D721Med (cell line): Measurements from ENCODE around the gene SIL1.
"Not testable (repeated sequence)": the region's sequence is repeated elsewhere in the genome, so short reads cannot be mapped to it uniquely, and the experiment has no call there.

Experiments
- DNase-seq: peaks from one replicate; pipeline ENCODE4 v3.0.0; 2011; ENCODE audit warnings: low spot score; ENCODE audit not compliant: insufficient read length
- FAIRE-seq: peaks from 2 replicates; lab custom pipeline; 2011; peaks lifted over from hg19 to GRCh38; lab: Jason Lieb, UNC
- TF ChIP-seq, protein P1 (sequence below): IDR thresholded peaks from 2 replicates; pipeline ENCODE4 v1.5.1; 2012; ENCODE audit warnings: mild to moderate bottlenecking, control low read depth; ENCODE audit not compliant: insufficient read depth; ENCODE audit errors: missing control alignments

The SIL1 gene

DNA sequence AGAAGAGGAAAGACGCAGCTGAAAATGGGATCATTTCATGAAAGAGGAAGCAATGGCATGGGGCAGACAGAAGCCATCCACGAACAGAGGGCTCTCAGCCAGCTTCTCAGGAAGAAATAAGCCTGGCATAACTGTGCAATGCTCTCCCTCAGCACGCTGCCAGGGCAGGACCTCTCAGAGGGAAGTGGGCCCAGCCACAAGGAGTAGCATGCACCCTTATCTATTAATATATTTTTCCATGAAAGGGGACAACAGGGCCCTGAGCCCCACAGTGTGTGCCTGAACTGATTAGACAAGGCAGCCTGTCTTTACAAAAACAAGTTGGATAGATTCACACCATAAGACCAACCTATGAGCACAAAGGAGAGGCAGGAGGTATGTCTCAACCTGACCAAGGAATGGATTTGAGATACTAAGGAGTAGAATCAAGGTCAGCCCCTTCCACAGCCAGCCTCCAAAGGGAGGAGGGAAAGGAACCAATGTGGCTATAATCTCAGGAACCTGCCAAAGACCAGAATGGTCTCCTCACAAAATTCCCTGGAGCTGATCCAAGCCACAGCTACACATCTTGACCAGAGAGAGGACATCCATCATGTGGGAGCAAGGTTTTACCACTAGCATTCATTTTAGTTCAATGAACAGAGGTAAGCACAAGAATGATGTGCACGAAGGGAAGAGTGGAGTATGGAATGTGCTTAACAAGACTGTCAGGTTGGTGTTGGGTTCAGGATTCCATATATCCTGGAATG is 154.8 kb downstream of the SIL1 start:
- DNase-seq (no peak), FAIRE-seq (no peak)
- TF ChIP-seq, protein P1, sequence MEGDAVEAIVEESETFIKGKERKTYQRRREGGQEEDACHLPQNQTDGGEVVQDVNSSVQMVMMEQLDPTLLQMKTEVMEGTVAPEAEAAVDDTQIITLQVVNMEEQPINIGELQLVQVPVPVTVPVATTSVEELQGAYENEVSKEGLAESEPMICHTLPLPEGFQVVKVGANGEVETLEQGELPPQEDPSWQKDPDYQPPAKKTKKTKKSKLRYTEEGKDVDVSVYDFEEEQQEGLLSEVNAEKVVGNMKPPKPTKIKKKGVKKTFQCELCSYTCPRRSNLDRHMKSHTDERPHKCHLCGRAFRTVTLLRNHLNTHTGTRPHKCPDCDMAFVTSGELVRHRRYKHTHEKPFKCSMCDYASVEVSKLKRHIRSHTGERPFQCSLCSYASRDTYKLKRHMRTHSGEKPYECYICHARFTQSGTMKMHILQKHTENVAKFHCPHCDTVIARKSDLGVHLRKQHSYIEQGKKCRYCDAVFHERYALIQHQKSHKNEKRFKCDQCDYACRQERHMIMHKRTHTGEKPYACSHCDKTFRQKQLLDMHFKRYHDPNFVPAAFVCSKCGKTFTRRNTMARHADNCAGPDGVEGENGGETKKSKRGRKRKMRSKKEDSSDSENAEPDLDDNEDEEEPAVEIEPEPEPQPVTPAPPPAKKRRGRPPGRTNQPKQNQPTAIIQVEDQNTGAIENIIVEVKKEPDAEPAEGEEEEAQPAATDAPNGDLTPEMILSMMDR, result no peak

DNA sequence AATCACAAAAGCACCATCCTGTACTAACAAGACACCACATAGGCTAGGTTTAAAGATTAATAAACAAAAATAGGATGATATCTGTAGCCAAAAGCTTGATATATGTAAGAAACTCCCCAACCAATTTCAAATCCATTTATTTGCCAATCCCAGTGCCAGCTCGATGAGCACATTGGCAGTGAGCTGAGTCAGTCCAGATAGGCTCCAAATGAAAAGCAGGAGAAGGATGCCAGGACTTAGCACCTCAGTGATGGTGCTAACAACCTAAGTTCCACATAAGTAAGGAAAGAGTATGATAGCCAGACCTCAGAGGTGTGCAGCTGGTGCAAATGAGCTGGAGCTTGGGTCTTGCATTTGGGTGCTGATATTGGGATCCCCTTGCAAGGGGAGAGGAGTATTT is 158.1 kb downstream of the SIL1 start:
- no peak for FAIRE-seq
- no peak for DNase-seq
- TF ChIP-seq, protein P1, result no peak

DNA sequence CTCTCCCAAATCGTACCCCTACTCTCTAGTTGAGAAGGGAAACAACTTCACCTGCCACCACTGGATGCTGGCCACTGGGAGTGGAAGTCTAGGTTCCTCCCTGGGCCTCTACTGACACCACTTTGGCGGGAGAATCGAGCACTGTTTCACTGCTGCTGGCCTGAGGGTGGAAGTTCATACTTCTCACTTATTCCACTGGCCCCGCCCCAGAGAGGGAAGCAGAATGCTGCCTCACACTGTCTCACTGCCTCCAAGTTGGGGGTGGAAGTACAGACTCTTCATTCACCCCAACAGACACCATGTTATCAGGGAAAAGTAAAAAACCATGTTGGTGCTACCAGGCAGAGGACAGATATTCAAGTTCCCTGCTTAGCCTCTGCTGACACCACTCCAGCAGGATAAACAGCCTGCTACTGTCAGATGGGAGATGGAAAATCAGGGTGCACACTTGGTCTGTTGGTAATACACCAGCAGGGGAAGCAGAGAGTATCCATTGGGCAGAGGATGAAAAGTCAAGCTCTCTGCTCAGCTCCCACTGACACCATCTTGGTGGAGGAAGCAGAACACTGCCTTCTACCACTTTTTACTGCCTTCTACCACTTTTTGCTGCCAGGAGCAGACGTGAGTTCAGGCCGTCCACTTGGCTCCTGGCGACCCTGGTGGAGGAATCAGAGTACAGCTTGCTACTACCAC is 159.4 kb downstream of the SIL1 start:
- DNase-seq (no peak), FAIRE-seq (no peak)
- TF ChIP-seq, protein P1, result no peak

DNA sequence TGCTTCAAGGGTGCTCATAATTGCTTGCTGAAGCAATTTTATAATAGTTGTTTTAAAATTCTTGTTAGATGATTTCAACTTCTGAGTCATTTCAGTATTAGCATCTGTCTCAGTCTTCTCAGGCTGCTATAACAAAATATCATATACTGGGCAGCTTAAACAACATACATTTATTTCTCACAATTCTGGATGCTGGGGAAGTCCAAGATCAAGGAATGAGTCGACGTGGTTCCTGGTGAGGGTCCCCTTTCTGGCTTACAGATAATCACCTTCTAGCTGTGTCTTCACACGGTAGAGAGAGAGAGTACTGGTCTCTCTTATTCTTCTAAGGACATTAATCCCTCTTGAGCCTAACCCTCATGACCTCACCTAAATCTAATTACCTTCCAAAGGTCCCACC is 160.4 kb downstream of the SIL1 start:
- TF ChIP-seq, protein P1, result no peak
- FAIRE-seq (no peak), DNase-seq (no peak)

DNA sequence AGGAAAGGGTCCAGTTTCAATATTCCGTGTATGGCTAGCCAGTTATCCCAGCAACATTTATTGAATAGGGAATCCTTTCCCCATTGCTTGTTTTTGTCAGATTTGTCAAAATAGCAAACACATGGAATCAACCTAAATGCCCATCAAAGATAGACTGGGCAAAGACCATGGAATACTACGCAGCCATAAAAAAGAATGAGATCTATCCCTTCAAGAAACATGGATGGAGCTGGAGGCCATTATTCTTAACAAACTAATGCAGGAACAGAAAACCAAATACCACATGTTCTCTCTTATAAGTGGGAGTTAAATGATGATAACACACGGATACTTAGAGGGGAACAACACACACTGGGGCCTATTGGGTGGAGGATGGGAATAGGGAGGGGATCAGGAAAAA is 161.8 kb downstream of the SIL1 start:
- not testable (repeated sequence) for DNase-seq, FAIRE-seq

DNA sequence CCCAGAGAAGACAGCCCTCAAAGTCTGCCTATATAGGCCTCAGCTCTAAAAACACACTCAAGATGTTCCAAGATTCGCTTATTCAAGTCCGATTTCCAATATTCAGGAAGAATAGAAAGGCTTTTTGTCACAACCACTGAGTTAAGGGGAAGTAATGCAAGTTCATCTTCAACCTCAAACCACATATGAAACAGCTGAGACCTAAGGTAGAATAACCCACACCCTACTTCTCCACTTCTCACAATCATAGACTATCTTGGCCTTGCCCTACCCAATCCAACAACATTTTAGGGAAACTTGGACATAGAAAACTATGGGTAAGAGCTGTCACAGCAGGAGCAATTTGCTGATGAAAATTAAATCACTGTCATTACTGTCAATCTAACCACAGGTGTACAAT is 171.0 kb downstream of the SIL1 start:
- TF ChIP-seq, protein P1, result no peak
- DNase-seq (no peak), FAIRE-seq (no peak)

DNA sequence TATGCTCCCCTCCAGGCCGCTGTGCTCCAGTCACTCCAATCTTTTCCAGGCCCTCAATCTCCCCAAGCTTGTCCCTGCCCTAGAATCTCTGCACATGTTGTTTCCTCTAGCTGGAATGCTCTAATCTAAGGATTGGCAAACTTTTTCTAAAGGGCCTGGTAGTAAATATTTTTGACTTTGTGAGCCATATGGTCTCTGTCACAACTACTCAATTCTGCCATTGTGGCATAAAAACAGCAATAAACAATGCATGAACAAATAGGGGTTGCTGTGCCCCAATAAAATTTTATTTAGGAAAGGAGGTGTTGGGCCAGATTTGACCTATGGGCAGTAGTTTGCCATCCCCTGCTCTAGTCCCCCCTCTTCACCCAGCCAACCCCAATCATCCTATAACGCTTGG is 172.5 kb downstream of the SIL1 start:
- DNase-seq (no peak), FAIRE-seq (no peak)
- TF ChIP-seq, protein P1, result no peak
